Inflammatory macrophage treated with lipopolysaccharide for 4 hours (primary cell): ENCODE measurements around the gene AGER.

Source experiments
- DNase-seq: peaks from one replicate; pipeline ENCODE4 v3.0.0-alpha.2; 2020

Gene AGER

DNA sequence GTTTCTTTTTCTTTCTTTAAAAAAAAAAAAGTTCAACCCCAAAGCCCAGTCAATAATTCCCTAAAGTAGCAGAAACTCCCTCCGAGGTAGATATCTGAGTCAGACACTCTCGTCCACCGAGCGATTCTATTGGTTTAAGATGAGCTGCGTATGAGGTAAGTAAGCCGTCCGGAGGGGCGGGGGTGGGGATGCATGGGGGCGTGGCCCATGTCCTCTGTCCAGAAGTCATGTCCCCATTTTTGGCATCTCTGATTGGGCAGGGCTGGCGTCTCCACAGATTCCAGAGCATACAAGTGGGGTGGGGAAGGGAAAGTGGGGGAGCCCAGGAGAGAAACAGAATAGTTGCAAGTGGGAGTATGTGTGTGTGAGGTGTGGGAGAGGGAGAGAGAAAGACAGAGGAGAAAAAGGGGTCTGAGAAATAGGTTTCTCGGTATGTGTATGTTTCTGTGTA lies 1.7 kb upstream of the AGER start:
- DNase-seq = peak; percentile 79

DNA sequence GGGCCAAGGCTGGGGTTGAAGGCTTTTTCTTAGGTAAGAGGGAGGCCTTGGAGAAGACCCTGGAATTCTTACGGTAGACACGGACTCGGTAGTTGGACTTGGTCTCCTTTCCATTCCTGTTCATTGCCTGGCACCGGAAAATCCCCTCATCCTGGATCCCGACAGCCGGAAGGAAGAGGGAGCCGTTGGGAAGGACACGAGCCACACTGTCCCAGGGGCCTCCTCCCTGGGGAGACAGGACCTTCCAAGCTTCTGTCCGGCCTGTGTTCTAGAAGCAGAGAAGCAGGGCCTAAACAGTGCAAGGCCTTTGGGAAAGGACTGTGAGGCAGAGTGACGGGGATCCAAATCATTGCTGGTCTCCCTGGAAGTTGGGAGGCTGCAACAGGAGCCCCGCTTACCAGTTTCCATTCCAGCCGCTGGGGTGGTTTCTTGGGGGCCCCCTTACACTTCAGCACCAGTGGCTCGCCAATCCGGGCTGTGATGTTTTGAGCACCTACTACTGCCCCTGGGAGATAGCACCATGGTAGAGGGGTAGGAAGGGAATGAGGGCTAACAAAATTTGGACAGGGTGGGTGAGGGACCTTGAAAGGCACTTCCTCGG lies 470 bp downstream of the AGER start:
- no peak for DNase-seq

DNA sequence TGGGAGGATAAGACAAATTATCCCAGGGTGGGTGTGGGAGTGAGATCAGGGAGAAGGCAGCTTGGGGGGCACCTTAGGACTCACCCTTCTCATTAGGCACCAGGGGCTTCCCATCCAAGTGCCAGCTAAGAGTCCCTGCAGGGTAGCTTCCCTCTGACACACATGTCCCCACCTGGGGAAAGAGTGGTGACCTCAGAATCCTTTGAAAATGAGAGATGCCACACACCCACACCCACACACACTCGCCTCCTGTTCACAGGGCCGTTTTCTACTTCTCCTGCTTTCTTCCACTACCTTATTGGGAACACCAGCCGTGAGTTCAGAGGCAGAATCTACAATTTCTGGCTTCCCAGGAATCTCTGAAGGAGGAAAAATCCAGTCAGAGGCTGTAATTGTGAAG lies 1.0 kb downstream of the AGER start:
- DNase-seq = no peak

DNA sequence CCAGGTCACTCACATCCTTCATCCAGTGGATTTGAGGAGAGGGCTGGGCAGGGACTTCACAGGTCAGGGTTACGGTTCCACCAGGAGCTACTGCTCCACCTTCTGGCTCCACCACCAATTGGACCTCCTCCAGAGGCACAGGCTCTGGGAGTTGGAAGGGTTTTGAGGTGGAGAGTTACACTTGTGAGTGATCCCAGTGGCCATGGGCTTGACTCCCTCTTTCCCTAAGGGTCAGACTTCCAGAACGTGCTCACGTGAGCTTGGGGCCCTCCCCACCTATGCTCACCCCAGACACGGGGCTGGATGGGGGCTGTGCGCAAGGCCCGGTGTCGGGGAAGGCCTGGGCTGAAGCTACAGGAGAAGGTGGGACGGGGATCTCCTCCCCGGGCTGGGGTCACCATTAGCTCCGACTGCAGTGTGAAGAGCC lies 1.5 kb downstream of the AGER start:
- DNase-seq = no peak

DNA sequence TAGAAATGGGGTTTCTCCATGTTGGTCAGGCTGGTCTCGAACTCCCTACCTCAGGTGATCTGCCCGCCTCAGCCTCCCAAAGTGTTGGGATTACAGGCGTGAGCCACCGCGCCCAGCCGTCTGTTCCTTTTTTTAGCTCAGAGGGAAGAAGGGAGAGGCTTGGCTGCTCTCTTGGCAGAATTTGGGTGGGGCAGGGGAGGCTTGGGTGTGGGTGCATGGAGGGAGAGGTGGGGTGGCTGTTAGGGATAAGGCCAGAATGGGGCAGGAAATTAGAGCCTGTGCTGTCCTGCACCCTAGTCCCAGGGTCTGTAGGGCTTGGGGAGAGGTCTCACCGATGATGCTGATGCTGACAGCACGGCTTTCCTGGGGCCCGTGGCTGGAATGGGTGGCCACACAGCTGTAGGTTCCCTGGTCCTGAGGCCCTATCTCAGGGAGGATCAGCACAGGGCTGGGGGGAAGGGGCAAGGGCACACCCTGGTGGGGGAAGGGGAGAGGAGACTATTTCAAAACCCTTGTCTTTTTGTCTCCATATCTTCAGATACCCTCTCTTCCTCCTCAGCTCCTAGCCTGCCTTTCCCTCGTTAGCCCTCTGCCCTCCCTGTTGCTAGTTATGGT lies 2.0 kb downstream of the AGER start:
- no peak for DNase-seq

DNA sequence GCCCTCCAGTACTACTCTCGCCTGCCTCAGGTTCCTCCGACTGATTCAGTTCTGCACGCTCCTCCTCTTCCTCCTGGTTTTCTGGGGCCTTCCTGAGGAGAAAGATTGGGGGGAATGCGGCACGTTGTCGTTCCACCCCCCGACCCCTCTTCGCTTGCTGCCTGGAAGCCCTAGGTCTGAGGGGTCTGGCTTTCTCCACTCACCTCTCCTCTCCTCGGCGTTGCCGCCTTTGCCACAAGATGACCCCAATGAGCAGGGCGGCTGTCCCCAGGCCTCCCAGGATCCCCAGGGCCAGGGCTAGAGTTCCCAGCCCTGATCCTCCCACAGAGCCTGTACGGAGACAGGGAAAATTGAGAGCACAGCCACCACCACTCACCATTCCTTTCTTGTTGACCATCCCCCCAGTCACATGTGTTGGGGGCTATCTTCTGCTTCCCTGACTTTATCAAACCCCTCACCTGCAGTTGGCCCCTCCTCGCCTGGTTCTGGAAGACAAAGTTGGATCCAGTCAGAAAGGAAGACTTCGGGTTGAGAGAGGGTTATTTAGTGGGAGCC lies 2.8 kb downstream of the AGER start:
- no peak for DNase-seq

DNA sequence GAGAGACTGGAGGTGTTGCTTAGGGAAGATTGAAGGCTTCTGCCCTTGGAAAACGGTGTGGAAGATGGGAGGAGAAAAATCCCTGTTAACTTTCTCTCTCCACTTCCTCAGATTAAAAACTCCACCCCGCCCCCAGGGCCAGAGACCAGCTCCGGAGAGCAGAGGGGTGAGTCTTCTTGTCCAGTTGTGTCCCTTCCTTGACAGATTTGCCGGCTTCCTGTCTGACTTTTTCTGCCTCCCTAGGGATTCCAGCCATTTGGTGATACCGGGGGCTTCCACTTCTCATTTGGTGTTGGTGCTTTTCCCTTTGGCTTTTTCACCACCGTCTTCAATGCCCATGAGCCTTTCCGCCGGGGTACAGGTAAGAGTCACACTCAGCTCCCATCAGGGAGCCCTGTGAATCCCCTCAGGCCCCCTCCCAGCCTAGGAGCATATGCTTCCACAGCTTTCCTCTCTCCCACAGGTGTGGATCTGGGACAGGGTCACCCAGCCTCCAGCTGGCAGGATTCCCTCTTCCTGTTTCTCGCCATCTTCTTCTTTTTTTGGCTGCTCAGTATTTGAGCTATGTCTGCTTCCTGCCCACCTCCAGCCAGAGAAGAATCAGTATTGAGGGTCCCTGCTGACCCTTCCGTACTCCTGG lies 4.2 kb downstream of the AGER start:
- no peak for DNase-seq

DNA sequence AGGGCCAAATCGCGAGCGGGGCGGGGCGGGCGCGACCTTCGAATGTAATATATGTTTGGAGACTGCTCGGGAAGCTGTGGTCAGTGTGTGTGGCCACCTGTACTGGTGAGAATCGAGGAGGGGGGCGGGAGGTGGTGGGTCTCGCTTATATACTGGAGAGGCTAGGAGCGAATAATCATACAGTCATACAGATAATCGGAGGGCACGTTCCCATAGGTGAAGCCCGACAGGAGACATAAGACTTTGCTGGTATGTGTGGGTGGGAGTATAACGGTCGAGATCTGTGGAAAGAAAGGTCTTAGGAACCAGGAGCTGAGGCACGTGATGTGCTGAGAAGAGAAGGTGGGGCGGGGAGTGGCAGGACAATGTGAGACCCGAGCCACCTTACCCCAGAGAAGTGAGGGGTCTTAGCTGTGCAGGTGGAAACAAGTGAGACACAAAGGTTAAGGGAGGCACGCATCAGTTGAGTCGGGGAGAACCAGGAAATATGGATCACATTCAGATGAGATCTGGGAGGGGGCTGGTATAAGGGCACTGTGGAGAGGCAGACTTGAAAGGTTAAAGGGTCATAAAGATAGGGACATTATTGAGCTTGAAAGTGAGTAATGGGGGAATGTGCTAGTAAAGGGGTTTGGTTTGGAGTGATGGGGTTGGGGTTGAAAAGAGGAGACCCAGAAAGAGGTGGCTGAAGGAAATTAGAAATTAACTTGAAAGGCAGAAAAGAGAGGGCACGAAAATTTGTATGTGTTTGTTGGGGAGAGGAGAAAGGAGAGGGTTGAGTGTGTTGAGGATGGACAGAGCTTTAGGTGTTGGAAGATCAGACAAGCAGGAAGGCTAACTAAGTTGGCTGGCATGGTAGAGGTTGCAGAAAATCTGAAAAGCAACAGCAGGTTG lies 5.3 kb downstream of the AGER start:
- DNase-seq = no peak

DNA sequence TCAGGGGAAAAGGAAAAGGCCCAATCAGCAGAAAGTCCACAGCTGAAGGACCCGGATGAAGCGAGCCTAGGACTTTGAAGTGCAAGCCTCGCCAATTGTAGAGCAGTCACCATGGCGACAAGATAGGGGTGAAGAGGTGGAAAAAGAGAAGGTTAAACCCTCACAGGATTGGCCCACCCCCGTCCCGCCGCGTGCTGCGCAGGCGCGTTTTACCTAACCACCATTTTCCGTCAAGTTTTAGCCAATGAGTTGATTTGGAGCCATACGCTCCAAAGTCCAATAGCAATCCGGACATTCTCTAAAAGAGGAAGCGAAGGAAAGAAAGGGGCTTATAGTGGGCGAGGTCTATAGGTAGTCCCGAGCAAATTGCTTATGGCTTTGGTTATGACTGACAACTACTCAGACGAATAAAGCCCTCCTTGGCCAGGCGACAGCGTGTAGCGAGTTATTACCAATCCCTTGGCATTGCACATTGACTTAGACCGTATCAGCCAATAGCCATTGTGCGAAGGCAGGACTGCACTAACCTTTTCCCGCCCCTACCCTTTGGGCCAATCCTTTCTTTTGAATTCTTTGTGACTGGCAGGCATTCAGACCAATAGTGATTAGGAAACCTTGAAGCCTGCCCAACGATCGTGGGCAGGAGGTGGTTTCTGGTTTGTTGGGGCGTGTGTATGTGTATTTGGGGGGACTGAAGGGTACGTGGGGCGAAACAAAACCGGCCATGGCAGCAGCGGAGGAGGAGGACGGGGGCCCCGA lies 6.1 kb downstream of the AGER start, which contains the start of gene RNF5:
Gene RNF5 (plus strand): TSS at position 618 of the 759 bp plus-strand sequence. CDS start 107 bp downstream, at position 725.
- DNase-seq = peak; percentile 100

DNA sequence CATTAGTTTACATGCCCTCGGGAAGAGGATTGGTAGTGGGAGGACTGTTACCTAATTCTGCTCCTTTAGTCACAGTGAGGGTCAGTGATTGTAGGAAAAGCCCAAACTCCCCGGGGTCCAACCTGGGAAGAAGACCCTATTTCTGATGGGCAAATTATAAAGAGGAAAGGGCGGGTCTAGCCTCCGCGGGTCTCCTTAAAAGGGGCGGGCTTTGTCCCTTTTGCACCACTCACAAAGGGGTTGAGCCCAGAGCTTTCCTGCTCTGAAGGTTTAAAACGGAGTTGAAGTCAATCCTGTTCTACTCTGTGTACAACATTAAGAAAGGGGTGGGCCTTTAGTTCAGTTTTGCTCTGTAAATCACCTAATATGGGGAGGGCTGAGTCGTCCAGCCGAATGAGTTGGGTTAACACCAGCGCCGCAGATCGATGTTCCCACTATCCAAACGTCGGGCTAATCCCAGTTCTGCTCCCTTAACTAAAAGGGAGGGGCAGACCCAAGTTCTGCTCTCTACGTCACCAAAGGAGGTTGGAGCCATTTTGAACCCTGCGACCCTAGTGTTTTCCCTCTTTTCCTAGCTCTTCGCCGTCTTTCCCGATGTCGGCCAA lies 6.8 kb downstream of the AGER start:
- DNase-seq = no peak

DNA sequence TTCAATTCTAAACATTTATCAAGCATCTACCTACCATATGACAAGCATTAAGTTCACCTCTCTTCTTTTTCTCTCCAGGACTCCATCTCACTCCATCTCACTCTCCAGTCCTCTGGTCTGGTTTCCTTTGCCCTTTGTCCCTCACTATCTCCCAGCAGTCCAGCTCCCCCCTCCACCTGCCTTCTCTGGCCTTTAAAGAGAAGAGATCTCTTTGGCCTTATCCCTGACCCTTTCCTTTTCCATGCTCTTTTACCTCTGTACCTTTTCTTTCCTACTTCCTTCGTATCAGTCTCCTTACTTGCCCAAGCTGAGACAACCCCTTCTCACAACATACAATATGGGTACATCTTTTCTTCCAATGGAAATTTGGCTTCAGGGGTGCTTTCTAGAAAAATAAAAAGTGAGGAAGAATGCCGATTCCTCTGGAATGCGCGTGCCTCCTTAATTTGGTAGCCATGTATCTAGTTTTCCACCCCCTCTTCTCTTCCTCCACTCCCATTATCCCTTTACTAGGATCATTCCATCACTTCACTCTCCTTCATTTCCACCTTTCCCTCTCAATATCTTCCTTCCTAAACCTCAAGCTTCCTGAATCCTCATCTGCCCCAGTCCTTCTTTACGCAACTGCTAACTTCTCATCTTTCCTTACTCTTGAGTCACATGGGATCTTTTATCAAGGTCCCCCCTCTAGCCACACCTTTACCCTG lies 7.4 kb downstream of the AGER start:
- DNase-seq = no peak

DNA sequence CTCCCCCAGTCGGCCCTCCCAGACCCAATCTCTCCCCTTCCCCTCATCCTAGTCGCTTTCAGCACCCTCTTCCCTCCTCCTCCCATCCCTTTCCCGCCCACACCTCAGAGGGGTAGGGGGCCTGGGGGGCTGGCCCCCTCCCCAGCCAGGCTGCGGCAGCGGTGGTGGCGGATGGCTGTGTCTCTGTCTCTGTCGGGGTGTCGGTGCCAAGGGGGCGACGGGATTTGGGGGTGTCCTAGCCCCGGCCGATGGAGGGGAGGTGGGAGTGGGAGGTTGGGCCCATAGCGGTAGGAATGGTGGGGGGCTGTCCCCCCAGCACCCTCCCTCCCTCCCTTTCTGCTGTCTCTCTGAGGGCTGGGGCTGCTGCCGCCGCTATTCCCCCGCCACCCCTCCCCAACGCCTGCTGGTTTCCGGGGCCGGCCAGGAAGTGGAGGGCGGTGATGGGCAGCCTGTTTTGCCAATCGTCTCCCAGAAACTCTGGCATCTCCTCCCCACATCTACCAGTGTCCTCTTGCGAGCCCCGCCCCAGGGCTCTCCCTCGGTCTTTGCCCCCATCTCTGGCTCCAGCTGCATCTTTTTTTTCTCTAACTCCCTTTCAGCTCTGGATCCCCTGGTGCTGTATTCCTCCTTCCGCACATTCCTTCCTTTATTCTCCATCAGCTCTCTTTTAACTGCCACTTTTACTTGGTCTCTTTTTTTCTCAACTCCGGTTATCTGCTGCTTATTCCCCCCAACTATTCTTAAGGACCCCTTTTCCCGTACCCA lies 8.2 kb downstream of the AGER start, which contains the start of gene AGPAT1:
Gene AGPAT1 (minus strand): TSS at position 374 of the 765 bp plus-strand sequence. CDS start 4,588 bp downstream, outside the sequence.
- DNase-seq = peak; percentile 95

DNA sequence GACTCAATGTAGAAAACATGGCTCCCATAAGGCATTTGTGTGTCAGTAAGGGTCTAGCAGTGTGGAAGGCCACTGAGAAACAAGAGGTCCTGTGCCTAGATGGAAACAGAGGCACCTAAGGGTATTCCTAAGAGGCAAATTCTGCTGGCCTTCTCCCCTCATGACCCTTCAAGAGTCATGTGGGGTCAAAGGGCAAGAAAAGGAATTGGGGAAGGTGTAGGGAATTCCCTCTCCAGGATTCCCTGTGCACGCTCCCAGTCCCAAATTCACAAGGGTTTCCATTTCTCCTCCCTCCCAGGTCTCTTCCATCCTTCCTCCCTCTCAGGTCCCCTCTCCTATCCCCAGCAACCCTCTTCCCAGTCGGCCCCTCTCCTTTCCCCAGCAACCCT lies 8.7 kb downstream of the AGER start:
- no peak for DNase-seq

DNA sequence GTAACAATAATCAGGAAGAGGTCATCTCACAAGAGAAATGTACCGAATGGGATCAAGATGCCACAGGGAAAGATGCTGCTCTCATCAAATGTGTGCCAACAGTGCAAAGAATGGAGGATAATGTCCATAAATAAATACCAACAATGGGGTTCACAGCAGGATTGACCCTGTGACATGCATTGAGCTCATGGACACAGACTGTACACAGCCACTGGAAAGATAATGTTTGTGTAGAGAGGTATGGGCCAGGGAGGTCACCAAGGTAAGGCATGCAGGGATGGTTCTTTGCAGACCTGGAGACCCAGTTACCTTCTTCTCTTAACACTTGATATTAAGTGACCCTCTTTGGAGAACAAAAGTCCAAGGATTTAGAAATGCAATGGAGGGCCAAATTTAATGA lies 9.6 kb downstream of the AGER start:
- DNase-seq = no peak

DNA sequence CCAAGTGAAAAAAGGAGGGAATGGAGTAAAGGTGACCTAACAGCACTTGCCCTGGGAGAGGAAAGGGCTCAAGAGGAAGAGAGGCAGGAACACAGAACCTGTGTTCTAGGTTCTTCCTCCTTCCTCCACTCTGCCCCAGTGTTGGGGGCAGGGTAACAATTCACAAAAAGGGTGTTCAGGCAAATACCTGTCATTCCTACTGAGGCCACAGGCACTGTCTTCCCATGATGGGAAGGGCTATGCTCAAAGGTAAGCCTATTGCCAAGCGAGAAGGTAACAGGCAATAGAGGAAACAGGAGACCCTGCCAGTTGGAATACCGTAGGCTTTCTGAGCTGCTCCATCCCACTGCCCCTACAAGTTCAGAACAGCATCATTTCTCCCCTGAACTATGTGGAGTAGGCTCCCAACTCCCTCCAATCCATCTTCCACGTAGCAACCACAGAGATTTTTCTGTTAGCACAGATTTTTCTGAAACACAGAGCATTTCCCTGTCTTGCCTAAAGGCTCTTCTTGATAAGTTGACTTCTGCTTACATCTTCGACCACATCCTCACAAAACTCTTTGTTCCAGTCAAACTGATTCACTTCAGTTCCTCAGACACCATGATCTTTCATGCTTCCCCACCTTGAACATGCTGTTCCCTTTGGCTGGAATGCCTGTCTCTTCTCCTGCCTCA lies 10.9 kb downstream of the AGER start:
- no peak for DNase-seq

DNA sequence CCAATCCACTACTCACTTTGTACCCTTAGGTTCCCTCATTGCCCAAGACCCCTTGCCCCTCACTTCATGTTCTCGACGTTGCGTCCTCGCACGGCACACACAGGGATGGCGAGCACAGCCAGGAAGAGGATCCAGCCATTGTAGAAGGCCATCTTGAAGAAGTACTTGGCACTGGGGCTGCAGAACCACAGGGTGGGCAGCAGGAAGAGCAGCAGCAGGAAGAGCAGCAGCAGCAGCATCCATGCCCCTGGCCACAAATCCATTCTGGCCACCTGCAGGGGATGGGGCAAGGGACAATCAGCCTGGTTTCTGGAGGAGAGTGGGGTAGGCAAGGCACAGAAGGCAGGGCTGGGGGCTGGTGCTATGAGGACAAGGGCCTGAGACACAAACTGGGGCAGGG lies 12.8 kb downstream of the AGER start:
- DNase-seq = no peak

DNA sequence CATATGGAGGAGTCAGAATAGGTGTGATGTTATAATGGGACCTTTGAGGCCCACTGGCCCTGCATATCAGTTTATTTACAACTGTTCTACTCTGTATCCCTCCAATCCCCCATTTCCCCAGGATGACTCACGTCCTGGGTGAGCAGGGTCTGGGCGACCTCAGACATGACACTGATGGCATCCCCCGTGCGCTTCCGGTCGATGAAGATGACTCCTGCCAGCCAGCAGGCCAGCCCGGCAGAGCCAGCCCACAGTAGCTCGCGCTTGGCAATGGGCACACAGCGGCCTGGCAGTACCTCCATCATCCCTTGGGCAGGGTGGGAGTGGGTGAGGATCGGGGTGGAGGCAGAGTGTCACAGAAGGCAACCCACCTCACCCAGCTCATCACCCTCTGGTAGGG lies 13.8 kb downstream of the AGER start:
- DNase-seq = no peak

DNA sequence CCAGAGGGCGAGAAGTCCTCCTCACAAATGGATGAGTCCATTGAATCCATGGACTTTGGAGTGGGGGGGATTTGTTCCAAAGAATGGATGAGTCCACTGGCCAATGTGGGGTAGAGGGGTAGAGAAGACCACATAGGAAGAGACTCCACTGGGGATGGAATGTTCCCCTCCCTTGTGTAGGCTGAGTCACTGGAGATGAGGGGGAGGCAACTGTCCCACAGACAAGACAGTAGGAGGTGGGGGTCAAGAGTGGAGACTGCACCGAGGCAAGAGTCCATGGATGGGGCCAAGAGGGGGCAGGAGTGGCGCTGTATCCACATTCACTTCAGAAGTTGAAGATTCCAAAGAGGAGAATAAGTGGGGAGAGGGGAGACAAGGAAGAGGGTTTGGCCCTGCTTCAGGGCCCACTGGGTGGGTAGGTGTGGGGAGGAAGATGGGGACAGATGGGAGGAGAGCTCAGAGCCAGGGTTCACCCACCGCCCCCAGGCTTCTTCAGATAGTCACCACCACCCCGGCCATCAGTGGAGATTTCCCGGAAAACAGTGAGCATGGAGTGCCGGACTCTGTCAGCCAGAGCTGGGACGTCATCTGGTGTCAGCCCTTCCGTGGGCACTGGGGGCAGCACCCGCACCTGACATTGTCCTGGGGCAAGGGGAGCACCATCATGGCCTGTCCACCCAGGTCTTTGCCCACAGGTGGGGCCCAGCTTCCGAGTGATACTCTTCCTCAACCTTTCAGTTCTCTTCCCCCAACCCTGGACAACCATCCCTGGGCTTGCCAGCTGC lies 15.1 kb downstream of the AGER start:
- no peak for DNase-seq

DNA sequence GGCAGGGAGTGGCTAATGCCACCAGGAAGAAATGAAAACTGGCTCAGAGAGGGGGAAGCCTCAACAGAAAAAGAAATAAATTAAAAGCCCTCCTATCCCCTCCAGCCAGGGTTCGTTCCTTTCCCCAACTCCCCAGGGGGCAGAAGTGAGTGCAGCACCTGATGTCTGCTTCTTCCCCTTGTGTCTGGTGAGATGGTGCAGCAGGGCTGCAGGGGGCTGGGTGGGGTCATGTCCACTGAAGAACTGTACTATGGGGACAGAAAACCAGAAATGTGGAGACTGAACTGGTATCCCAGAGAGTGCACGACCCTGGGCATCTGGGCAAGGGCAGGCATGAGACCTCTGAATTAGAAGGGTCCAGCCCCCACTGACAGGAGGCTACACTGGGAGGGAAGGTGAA lies 15.7 kb downstream of the AGER start:
- no peak for DNase-seq
